IMR-90 (cell line): ENCODE data around the gene MT1A. TPM values are rescaled to one million over a fixed set of nuclear protein-coding genes. Genes with fewer than 3 reads are reported as not detected.

ENCODE experiments used
- ATAC-seq: fragments of 200-7000 bp; cut with Tn5 transposase; 2 replicates; pipeline ENCODE4 v1.9.1; 2020; ENCODE audit warnings: low read depth, mild to moderate bottlenecking, moderate library complexity
- BruUV-seq: library from RNA; stranded (reverse); fragments of 400-500 nt; replicated peaks from 2 replicates; lab custom pipeline; 2021; lab: Mats Ljungman, UMichigan
- CTCF ChIA-PET: fragments of 300-600 bp; formaldehyde crosslinking; extraction: SDS; loops from one replicate; lab custom pipeline; 2021; ENCODE audit warnings: antibody characterized with exemption; lab: Yijun Ruan, JAX
- POLR2A ChIA-PET: fragments of 300-600 bp; sonication (Branson Sonifier 250); formaldehyde crosslinking; loops from one replicate; lab custom pipeline; 2022; ENCODE audit warnings: antibody characterized with exemption; ENCODE audit not compliant: unreplicated experiment; lab: Charles Lee
- DNase-seq: peaks from one replicate; pipeline ENCODE4 v3.0.0; 2013
- H2AFZ ChIP-seq: replicated peaks from 2 replicates; pipeline ENCODE3; 2013; ENCODE audit warnings: low read length, mild to moderate bottlenecking; ENCODE audit not compliant: poor library complexity
- H2AK5ac ChIP-seq: 2 replicates; pipeline ENCODE4 v1.6.1; 2013; ENCODE audit warnings: low read depth, low read length, inconsistent platforms
- H2AK9ac ChIP-seq: replicated peaks from 2 replicates; pipeline ENCODE3; 2013; ENCODE audit warnings: mild to moderate bottlenecking, low read depth, low read length, moderate library complexity; ENCODE audit not compliant: poor library complexity
- H2BK120ac ChIP-seq: 2 replicates; pipeline ENCODE4 v1.6.1; 2013; ENCODE audit warnings: low read depth, low read length, inconsistent platforms
- H2BK15ac ChIP-seq: 3 replicates; pipeline ENCODE4 v1.6.1; 2013; ENCODE audit warnings: low read depth, low read length, inconsistent platforms
- H2BK20ac ChIP-seq: 2 replicates; pipeline ENCODE4 v1.6.1; 2013; ENCODE audit warnings: low read depth, mild to moderate bottlenecking, inconsistent platforms, low read length, moderate library complexity
- H2BK5ac ChIP-seq: 2 replicates; pipeline ENCODE4 v1.6.1; 2013; ENCODE audit warnings: mild to moderate bottlenecking, low read depth, low read length, inconsistent platforms; ENCODE audit not compliant: poor library complexity, severe bottlenecking
- H3K14ac ChIP-seq: replicated peaks from 2 replicates; pipeline ENCODE4 v1.6.1; 2013; ENCODE audit warnings: low read depth, low read length, inconsistent platforms
- H3K18ac ChIP-seq: 2 replicates; pipeline ENCODE4 v1.6.1; 2013; ENCODE audit warnings: low read depth, low read length, control low read depth
- H3K23ac ChIP-seq: 2 replicates; pipeline ENCODE4 v1.6.1; 2013; ENCODE audit warnings: low read depth, low read length, inconsistent platforms
- H3K27ac ChIP-seq: 2 replicates; pipeline ENCODE4 v1.5.1; 2013; ENCODE audit warnings: mild to moderate bottlenecking, control low read depth, low read length; ENCODE audit not compliant: insufficient read depth
- H3K27me3 ChIP-seq: 2 replicates; pipeline ENCODE4 v1.6.1; 2013; ENCODE audit warnings: low read length; ENCODE audit not compliant: control insufficient read depth, insufficient read depth
- H3K36me3 ChIP-seq: 2 replicates; pipeline ENCODE4 v1.6.1; 2013; ENCODE audit warnings: low read length, mixed read lengths; ENCODE audit not compliant: control insufficient read depth, insufficient read depth
- H3K4ac ChIP-seq: 2 replicates; pipeline ENCODE4 v1.6.1; 2013; ENCODE audit warnings: low read depth, low read length, inconsistent platforms
- H3K4me1 ChIP-seq: 2 replicates; pipeline ENCODE4 v1.6.1; 2013; ENCODE audit warnings: low read length, mixed read lengths; ENCODE audit not compliant: control insufficient read depth, insufficient read depth
- H3K4me2 ChIP-seq: 2 replicates; pipeline ENCODE4 v1.6.1; 2013; ENCODE audit warnings: low read depth, mild to moderate bottlenecking, control low read depth, low read length, moderate library complexity
- H3K4me3 ChIP-seq: 2 replicates; pipeline ENCODE4 v1.5.1; 2013; ENCODE audit warnings: low read depth, mild to moderate bottlenecking, control low read depth, low read length, moderate library complexity; ENCODE audit not compliant: insufficient read depth
- H3K56ac ChIP-seq: 2 replicates; pipeline ENCODE4 v1.6.1; 2013; ENCODE audit warnings: low read length, inconsistent platforms; ENCODE audit not compliant: insufficient read depth; ENCODE audit errors: extremely low read depth
- H3K79me1 ChIP-seq, 2 experiments: 2 replicates each; pipeline ENCODE4 v1.6.1; 2013; ENCODE audit warnings: low read length in 2 of 2, inconsistent platforms in 1 of 2, low read depth in 1 of 2
- H3K9ac ChIP-seq: 2 replicates; pipeline ENCODE4 v1.6.1; 2013; ENCODE audit warnings: low read depth, low read length, control low read depth
- H3K9me1 ChIP-seq: 2 replicates; pipeline ENCODE4 v1.6.1; 2013; ENCODE audit warnings: low read length, inconsistent platforms; ENCODE audit not compliant: insufficient read depth
- H3K9me3 ChIP-seq: 2 replicates; pipeline ENCODE4 v1.6.1; 2013; ENCODE audit warnings: low read length; ENCODE audit not compliant: control insufficient read depth, insufficient read depth
- H4K20me1 ChIP-seq: 2 replicates; pipeline ENCODE4 v1.6.1; 2013; ENCODE audit warnings: low read length, inconsistent platforms; ENCODE audit not compliant: insufficient read depth
- H4K5ac ChIP-seq: 2 replicates; pipeline ENCODE4 v1.6.1; 2013; ENCODE audit warnings: mild to moderate bottlenecking, low read depth, low read length, control low read depth
- H4K8ac ChIP-seq, 2 experiments: 2 replicates each; pipeline ENCODE4 v1.6.1; 2013; ENCODE audit warnings: low read depth in 2 of 2, low read length in 2 of 2, control low read depth in 1 of 2, inconsistent platforms in 1 of 2
- H4K91ac ChIP-seq: 2 replicates; pipeline ENCODE4 v1.6.1; 2013; ENCODE audit warnings: low read depth, low read length, inconsistent platforms; ENCODE audit not compliant: insufficient read depth
- CHD1 ChIP-seq: IDR thresholded peaks from 2 replicates; pipeline ENCODE4 v1.6.1; 2012; ENCODE audit warnings: low read depth, low read length, improper control_type of control experiment
- FOS ChIP-seq: fragments of 150-350 bp; IDR thresholded peaks from 2 replicates; pipeline ENCODE4 v1.6.1; 2016; ENCODE audit warnings: low read depth, low read length
- MAZ ChIP-seq: IDR thresholded peaks from 2 replicates; pipeline ENCODE4 v1.6.1; 2012; ENCODE audit warnings: low read depth, mild to moderate bottlenecking, low read length, improper control_type of control experiment, moderate library complexity, borderline replicate concordance
- RAD21 ChIP-seq: IDR thresholded peaks from 2 replicates; pipeline ENCODE4 v1.6.1; 2012; ENCODE audit warnings: low read length, improper control_type of control experiment
- RCOR1 ChIP-seq: IDR thresholded peaks from 2 replicates; pipeline ENCODE4 v1.6.1; 2012; ENCODE audit warnings: mild to moderate bottlenecking, low read length, improper control_type of control experiment; ENCODE audit not compliant: insufficient replicate concordance
- WGBS, 2 experiments: methylation state at CpG; one replicate each; pipeline versions ENCODE4 v1.1.5 to v1.1.7; 2013; ENCODE audit warnings: missing lambda C conversion rate in 2 of 2; ENCODE audit not compliant: insufficient read length in 1 of 2; ENCODE audit errors: extremely low coverage in 2 of 2; 5-methylcytosine and 5-hydroxymethylcytosine counted together
- dilution Hi-C: fragments of 300-500 bp; cut with HindIII; formaldehyde crosslinking; loops from one replicate; pipeline ENCODE4 v1.14.3; 2018; ENCODE audit warnings: low sequenced_read_pairs; ENCODE audit not compliant: unreplicated experiment
- in situ Hi-C: fragments of 300-500 bp; cut with MboI; formaldehyde crosslinking; loops from 3 replicates; pipeline ENCODE4 v1.14.3; 2019; ENCODE audit warnings: low sequenced_read_pairs, inconsistent platforms, mixed read lengths
- intact Hi-C: fragments of 100-400 bp; cut with micrococcal nuclease; formaldehyde crosslinking; loops from 2 replicates; pipeline ENCODE4 v1.10.0; 2022
- polyA plus RNA-seq, 3 experiments: library from polyadenylated mRNA; depleted of rRNA; stranded (reverse); fragments of >200 nt; gene quantifications; 2 replicates each; pipeline ENCODE4 v1.2.3, GENCODE V29; 2012; ENCODE audit warnings: low replicate concordance in 1 of 3
- total RNA-seq: library from RNA; depleted of rRNA; stranded (reverse); fragments of >200 nt; gene quantifications from 2 replicates; pipeline ENCODE4 v1.2.3, GENCODE V29; 2012
- TF ChIP-seq, protein P1 (sequence below): fragments of 150-350 bp; IDR thresholded peaks from 2 replicates; pipeline ENCODE4 v1.6.1; 2016; ENCODE audit warnings: low read depth, mild to moderate bottlenecking, low read length, moderate library complexity, borderline replicate concordance

Gene MT1A
- total and polyA plus RNA-seq, 2 of the 4 experiments (the other 2 are of a cell fraction) = 1.6 TPM; not detected in 1

DNA sequence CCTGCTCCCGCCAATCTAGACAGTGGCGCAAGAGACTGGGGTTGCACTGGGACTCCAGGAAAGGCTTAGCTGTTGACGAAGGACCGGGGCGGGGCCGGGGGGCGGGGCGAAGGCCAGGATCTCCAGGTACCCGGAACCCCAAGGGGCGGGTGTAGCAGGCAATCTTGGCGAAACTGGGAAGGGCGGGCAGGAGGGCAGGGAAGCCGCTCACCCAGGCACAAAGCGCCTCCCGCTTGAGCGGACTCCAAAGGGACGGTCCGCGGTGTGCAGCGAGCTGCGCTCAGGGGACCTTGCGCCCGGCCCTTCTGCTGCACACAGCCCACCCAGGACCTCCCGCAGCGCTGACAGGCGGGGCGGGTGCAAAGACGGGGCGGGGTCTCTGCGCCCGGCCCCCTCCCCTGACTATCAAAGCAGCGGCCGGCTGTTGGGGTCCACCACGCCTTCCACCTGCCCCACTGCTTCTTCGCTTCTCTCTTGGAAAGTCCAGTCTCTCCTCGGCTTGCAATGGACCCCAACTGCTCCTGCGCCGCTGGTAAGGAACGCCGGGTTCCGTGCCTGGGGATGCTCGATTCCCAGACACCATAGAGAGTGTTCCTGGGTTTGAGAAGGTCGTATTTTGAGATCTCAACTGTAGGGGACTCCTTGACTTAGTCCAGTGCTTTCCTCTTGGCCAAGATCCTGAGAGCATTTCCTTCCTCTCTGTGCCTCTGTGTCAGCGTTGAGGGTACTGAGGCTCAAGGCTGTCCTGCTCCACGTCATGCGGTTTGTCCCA is 19.3 kb downstream of the MT1A start, which contains the start of gene MT1F:
Gene MT1F, plus strand, starts transcription at position 405 of the 772 bp plus-strand sequence. Its CDS starts 100 bp downstream, at position 505.
- peak within 1 kb of the TSS; percentile 2; the same call in 1 of the 2 replicates for H3K4me3 ChIP-seq
- H2BK15ac ChIP-seq = no peak within 1 kb of the TSS
- 1% methylated on average over 26 of the region's 46 CpGs; no CpG with 5 or more reads in 1 of the 2 experiments for WGBS, 2 experiments
- H3K56ac ChIP-seq = no peak within 1 kb of the TSS
- no peak within 1 kb of the TSS for H3K9ac ChIP-seq
- in situ Hi-C loops (no loop called here), intact Hi-C loops (no loop called here), dilution Hi-C loops (no loop called here)
- H2BK20ac ChIP-seq = no peak within 1 kb of the TSS
- no peak within 1 kb of the TSS for H4K8ac ChIP-seq
- no peak within 1 kb of the TSS for H3K18ac ChIP-seq
- peaks cover 78% of the 10 kb centered on the region for H3K27me3 ChIP-seq
- CTCF ChIA-PET = no interaction called here
- no peak within 1 kb of the TSS for H4K5ac ChIP-seq
- H4K20me1 ChIP-seq = no peaks in the 10 kb centered on the region
- H4K91ac ChIP-seq = no peak within 1 kb of the TSS
- POLR2A ChIA-PET = no interaction called here
- no peak within 1 kb of the TSS for H2BK5ac ChIP-seq
- DNase-seq (peak; percentile 28), ATAC-seq (peak; percentile 32)
- no peak within 1 kb of the TSS for H2AK9ac ChIP-seq
- no peak within 1 kb of the TSS for H2BK120ac ChIP-seq
- peak within 1 kb of the TSS; percentile 13 for H3K23ac ChIP-seq
- peak within 1 kb of the TSS; percentile 73 for H2AFZ ChIP-seq
- H3K4me2 ChIP-seq = peak within 1 kb of the TSS; percentile 27
- H2AK5ac ChIP-seq = no peak within 1 kb of the TSS
- peaks cover 2% of the 10 kb centered on the region; the same call in 1 of the 2 replicates for H3K4me1 ChIP-seq
- BruUV-seq = no TSS peak
- H3K14ac ChIP-seq = no peak within 1 kb of the TSS
- H3K36me3 ChIP-seq = no peaks in the 10 kb centered on the region
- H3K9me3 ChIP-seq = no peaks in the 10 kb centered on the region
- H3K27ac ChIP-seq = no peak within 1 kb of the TSS
- peaks cover 3% of the 10 kb centered on the region; the same call in 1 of the 2 replicates for H3K9me1 ChIP-seq
- no peak for TF ChIP-seq FOS
- TF ChIP-seq, protein P1, sequence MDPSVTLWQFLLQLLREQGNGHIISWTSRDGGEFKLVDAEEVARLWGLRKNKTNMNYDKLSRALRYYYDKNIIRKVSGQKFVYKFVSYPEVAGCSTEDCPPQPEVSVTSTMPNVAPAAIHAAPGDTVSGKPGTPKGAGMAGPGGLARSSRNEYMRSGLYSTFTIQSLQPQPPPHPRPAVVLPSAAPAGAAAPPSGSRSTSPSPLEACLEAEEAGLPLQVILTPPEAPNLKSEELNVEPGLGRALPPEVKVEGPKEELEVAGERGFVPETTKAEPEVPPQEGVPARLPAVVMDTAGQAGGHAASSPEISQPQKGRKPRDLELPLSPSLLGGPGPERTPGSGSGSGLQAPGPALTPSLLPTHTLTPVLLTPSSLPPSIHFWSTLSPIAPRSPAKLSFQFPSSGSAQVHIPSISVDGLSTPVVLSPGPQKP = no peak
- TF ChIP-seq RAD21 = no peak
- no peak for TF ChIP-seq MAZ
- no peak for TF ChIP-seq CHD1
- TF ChIP-seq RCOR1 = no peak
- no peaks in the 10 kb centered on the region for H3K79me1 ChIP-seq
- H3K4ac ChIP-seq = no peak within 1 kb of the TSS
